ENCODE data around the gene ATXN1.

ATXN1 gene

DNA sequence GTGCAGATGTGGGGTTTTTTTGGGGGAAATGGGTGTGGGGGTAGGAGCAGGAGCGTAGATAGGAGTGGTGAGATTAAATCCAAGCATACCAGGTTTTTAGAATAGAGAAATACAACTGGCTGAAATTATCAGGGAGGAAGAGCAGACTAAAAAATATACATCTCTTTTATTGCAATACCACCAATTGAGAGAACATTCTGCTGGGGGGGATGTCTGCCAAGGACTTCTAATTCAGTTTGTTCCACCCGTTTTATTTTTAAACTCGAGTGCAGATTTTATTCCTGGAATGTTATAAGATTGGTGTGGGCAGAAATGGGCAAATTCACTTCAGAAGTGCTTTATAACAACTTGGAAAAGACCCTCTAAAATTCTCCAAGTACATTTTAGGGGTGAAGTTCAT, 330.2 kb downstream of the ATXN1 start:
- Histone ChIP-seq H3K27ac (ENCODE audit: low read length, poor library complexity, severe bottlenecking) (no peak overlapping the region), H3K4me3 (ENCODE audit: insufficient read depth in 1 of 2, low read depth in 1 of 2, low read length in 2 of 2) (no peak overlapping the region), H2AFZ (ENCODE audit: low read depth, low read length) (no peak overlapping the region), H3K79me1 (replicated peaks; ENCODE audit: low read length, poor library complexity, severe bottlenecking) (peaks cover 11% of the 10 kb centered on the region), H4K8ac (ENCODE audit: low read length) (no peak overlapping the region), H3K9me3 (ENCODE audit: control insufficient read depth, low read length) (no peaks in the 10 kb centered on the region), H3K14ac (ENCODE audit: low read length in 2 of 2) (no peak overlapping the region), H2BK5ac (ENCODE audit: low read depth, low read length, poor library complexity, severe bottlenecking) (no peak overlapping the region), H3K4me1 (ENCODE audit: control insufficient read depth, insufficient read depth, low read depth, low read length) (no peaks in the 10 kb centered on the region), H2BK12ac (ENCODE audit: low read length in 2 of 2) (no peak overlapping the region), H3K23ac (ENCODE audit: low read length in 2 of 2) (no peak overlapping the region), H3K27me3 (ENCODE audit: control insufficient read depth in 1 of 2, insufficient read depth in 1 of 2, low read length in 2 of 2) (no peaks in the 10 kb centered on the region), H2BK15ac (ENCODE audit: low read depth, poor library complexity, severe bottlenecking) (no peak overlapping the region), H3K9ac (ENCODE audit: low read length) (no peak overlapping the region), H3K4ac (ENCODE audit: low read depth in 1 of 2, low read length in 2 of 2) (no peak overlapping the region), H3K18ac (ENCODE audit: low read depth in 1 of 2, low read length in 2 of 2) (no peak overlapping the region), H2BK120ac (ENCODE audit: low read depth, low read length) (no peak overlapping the region), H3K36me3 (ENCODE audit: control insufficient read depth in 1 of 2, insufficient read depth in 2 of 2, low read depth in 1 of 2, low read length in 2 of 2) (peaks cover 6 to 8% of the 10 kb centered on the region in 2 experiments), H3K4me2 (ENCODE audit: low read length, poor library complexity, severe bottlenecking) (no peak overlapping the region), H4K91ac (ENCODE audit: low read length) (no peak overlapping the region), H2AK5ac (ENCODE audit: low read length, severe bottlenecking) (no peak overlapping the region)
- 97% methylated on average over 3 of the region's 3 CpGs for WGBS
- DNase-seq: no peak

DNA sequence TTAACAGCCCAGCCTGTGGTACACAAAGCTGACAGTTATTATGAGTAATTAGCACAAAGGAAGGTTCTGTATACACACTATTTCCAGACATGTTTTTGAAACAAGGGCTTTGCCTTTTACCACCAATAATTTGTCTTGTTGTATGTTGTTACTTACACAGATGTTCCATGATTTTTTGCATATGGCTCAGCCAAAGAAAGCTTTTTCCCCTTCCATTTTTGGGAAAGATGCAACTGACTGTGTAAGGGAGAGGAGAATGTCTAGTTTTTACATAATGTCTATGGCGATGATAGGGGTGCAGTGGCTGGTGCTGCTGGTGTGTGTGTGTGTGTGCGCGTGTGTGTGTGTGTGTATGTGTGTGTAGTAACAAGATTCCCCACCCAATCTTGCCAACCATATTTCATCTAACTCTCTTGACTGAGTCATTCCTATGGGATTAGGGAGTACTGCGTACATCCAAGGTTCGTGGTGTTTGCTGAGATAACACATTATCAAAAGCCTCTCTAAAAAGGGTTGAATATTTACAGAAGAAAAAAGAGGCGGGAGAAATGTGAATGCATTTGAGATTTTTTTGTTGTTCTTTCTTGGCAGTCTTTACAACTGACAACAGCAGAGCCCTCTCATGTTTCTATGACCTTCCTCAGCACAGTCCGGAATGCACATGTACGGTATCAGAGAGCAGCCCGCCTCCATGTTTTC, 330.7 kb downstream of the ATXN1 start:
- Histone ChIP-seq H3K18ac (ENCODE audit: low read depth in 1 of 2, low read length in 2 of 2) (no peak overlapping the region), H2BK120ac (ENCODE audit: low read depth, low read length) (no peak overlapping the region), H2BK5ac (ENCODE audit: low read depth, low read length, poor library complexity, severe bottlenecking) (no peak overlapping the region), H3K4me1 (ENCODE audit: control insufficient read depth, insufficient read depth, low read depth, low read length) (no peaks in the 10 kb centered on the region), H2AFZ (ENCODE audit: low read depth, low read length) (no peak overlapping the region), H4K91ac (ENCODE audit: low read length) (no peak overlapping the region), H2AK5ac (ENCODE audit: low read length, severe bottlenecking) (no peak overlapping the region), H3K23ac (ENCODE audit: low read length in 2 of 2) (no peak overlapping the region), H3K36me3 (ENCODE audit: control insufficient read depth in 1 of 2, insufficient read depth in 2 of 2, low read depth in 1 of 2, low read length in 2 of 2) (peaks cover 8 to 9% of the 10 kb centered on the region in 2 experiments), H3K4ac (ENCODE audit: low read depth in 1 of 2, low read length in 2 of 2) (no peak overlapping the region), H3K4me3 (ENCODE audit: insufficient read depth in 1 of 2, low read depth in 1 of 2, low read length in 2 of 2) (no peak overlapping the region), H3K79me1 (replicated peaks; ENCODE audit: low read length, poor library complexity, severe bottlenecking) (peaks cover 11% of the 10 kb centered on the region), H2BK15ac (ENCODE audit: low read depth, poor library complexity, severe bottlenecking) (no peak overlapping the region), H2BK12ac (ENCODE audit: low read length in 2 of 2) (no peak overlapping the region), H3K27ac (ENCODE audit: low read length, poor library complexity, severe bottlenecking) (no peak overlapping the region), H3K4me2 (ENCODE audit: low read length, poor library complexity, severe bottlenecking) (no peak overlapping the region), H4K8ac (ENCODE audit: low read length) (no peak overlapping the region), H3K14ac (ENCODE audit: low read length in 2 of 2) (no peak overlapping the region), H3K9ac (ENCODE audit: low read length) (no peak overlapping the region), H3K9me3 (ENCODE audit: control insufficient read depth, low read length) (no peaks in the 10 kb centered on the region), H3K27me3 (ENCODE audit: control insufficient read depth in 1 of 2, insufficient read depth in 1 of 2, low read length in 2 of 2) (no peaks in the 10 kb centered on the region)
- no peak for DNase-seq
- 92% methylated on average over 3 of the region's 9 CpGs for WGBS

DNA sequence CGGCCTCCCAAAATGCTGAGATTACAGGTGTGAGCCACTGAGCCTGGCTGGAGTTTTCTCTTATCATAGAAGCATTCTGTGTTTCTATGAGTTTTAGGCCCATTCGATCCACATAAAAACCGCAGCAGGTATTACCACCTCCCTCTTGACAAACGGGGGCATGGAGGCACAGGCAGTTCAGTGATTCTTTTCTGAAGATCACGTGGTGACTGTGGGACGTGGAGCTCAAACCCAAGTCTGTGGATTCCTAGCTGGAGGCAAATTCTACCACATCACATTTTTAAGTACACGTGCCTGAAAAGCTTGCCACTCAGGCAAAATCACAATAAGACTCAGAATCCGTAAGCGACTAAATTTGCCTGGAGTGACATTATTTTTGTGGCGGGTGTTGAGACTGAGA, 331.6 kb downstream of the ATXN1 start:
- H3K27ac ChIP-seq (ENCODE audit: low read length, poor library complexity, severe bottlenecking): no peak overlapping the region
- H2BK15ac ChIP-seq (ENCODE audit: low read depth, poor library complexity, severe bottlenecking): no peak overlapping the region

DNA sequence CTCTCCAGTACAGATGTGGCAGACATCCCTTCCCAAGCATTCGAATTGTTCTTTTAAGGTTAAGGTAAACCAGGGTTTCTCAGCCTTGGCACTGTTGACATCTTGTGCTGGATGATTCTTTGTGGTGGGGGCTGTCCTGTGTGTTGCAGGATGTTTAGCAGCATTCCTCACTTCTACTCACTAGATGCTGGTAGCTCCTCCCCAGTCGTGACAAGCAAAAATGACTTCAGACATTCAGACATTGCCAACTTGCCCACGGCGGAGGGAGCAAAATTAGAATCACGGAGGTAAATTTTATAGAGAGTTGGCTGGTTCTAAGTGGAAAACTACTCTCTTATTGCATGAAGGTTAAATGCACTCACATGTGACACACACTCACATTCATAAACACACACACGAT, 334.1 kb downstream of the ATXN1 start:
- no peak overlapping the region for H3K27ac ChIP-seq (ENCODE audit: low read length, poor library complexity, severe bottlenecking)
- H3K9me3 ChIP-seq (ENCODE audit: control insufficient read depth, low read length): no peaks in the 10 kb centered on the region
- no peak overlapping the region for H2BK120ac ChIP-seq (ENCODE audit: low read depth, low read length)
- no peak overlapping the region for H3K23ac ChIP-seq (ENCODE audit: low read length in 2 of 2)
- H2BK15ac ChIP-seq (ENCODE audit: low read depth, poor library complexity, severe bottlenecking): no peak overlapping the region
- H3K79me1 ChIP-seq (replicated peaks; ENCODE audit: low read length, poor library complexity, severe bottlenecking): peaks cover 7% of the 10 kb centered on the region
- no peak overlapping the region for H2BK5ac ChIP-seq (ENCODE audit: low read depth, low read length, poor library complexity, severe bottlenecking)
- no peak for DNase-seq
- H3K14ac ChIP-seq (ENCODE audit: low read length in 2 of 2): no peak overlapping the region
- H3K4me3 ChIP-seq (ENCODE audit: insufficient read depth in 1 of 2, low read depth in 1 of 2, low read length in 2 of 2): no peak overlapping the region
- H3K4ac ChIP-seq (ENCODE audit: low read depth in 1 of 2, low read length in 2 of 2): no peak overlapping the region
- H3K9ac ChIP-seq (ENCODE audit: low read length): no peak overlapping the region
- no peak overlapping the region for H4K8ac ChIP-seq (ENCODE audit: low read length)
- H2BK12ac ChIP-seq (ENCODE audit: low read length in 2 of 2): no peak overlapping the region
- H2AFZ ChIP-seq (ENCODE audit: low read depth, low read length): no peak overlapping the region
- WGBS: 100% methylated on average over 3 of the region's 6 CpGs
- H3K18ac ChIP-seq (ENCODE audit: low read depth in 1 of 2, low read length in 2 of 2): no peak overlapping the region
- H3K4me2 ChIP-seq (ENCODE audit: low read length, poor library complexity, severe bottlenecking): no peak overlapping the region
- H3K36me3 ChIP-seq (ENCODE audit: control insufficient read depth in 1 of 2, insufficient read depth in 2 of 2, low read depth in 1 of 2, low read length in 2 of 2): peaks cover 3 to 9% of the 10 kb centered on the region in 2 experiments
- no peak overlapping the region for H4K91ac ChIP-seq (ENCODE audit: low read length)
- H3K4me1 ChIP-seq (ENCODE audit: control insufficient read depth, insufficient read depth, low read depth, low read length): no peaks in the 10 kb centered on the region
- H3K27me3 ChIP-seq (ENCODE audit: control insufficient read depth in 1 of 2, insufficient read depth in 1 of 2, low read length in 2 of 2): no peaks in the 10 kb centered on the region
- no peak overlapping the region for H2AK5ac ChIP-seq (ENCODE audit: low read length, severe bottlenecking)

More for the DNA sequence above, 331.6 kb downstream of the ATXN1 start:
- H3K79me1 ChIP-seq (replicated peaks; ENCODE audit: low read length, poor library complexity, severe bottlenecking): peaks cover 11% of the 10 kb centered on the region
- H3K36me3 ChIP-seq (ENCODE audit: control insufficient read depth in 1 of 2, insufficient read depth in 2 of 2, low read depth in 1 of 2, low read length in 2 of 2): peaks cover 3 to 9% of the 10 kb centered on the region in 2 experiments
- H2BK5ac ChIP-seq (ENCODE audit: low read depth, low read length, poor library complexity, severe bottlenecking): no peak overlapping the region
- no peak overlapping the region for H2BK12ac ChIP-seq (ENCODE audit: low read length in 2 of 2)
- H2AK5ac ChIP-seq (ENCODE audit: low read length, severe bottlenecking): no peak overlapping the region
- H3K18ac ChIP-seq (ENCODE audit: low read depth in 1 of 2, low read length in 2 of 2): no peak overlapping the region
- no peaks in the 10 kb centered on the region for H3K27me3 ChIP-seq (ENCODE audit: control insufficient read depth in 1 of 2, insufficient read depth in 1 of 2, low read length in 2 of 2)
- H3K4me1 ChIP-seq (ENCODE audit: control insufficient read depth, insufficient read depth, low read depth, low read length): no peaks in the 10 kb centered on the region
- no peak overlapping the region for H2BK120ac ChIP-seq (ENCODE audit: low read depth, low read length)
- no peak overlapping the region for H4K91ac ChIP-seq (ENCODE audit: low read length)
- no peak overlapping the region for H3K14ac ChIP-seq (ENCODE audit: low read length in 2 of 2)
- no peaks in the 10 kb centered on the region for H3K9me3 ChIP-seq (ENCODE audit: control insufficient read depth, low read length)
- no peak overlapping the region for H3K9ac ChIP-seq (ENCODE audit: low read length)
- H3K4ac ChIP-seq (ENCODE audit: low read depth in 1 of 2, low read length in 2 of 2): no peak overlapping the region
- no peak overlapping the region for H2AFZ ChIP-seq (ENCODE audit: low read depth, low read length)
- no peak for DNase-seq
- no peak overlapping the region for H4K8ac ChIP-seq (ENCODE audit: low read length)
- WGBS: 97% methylated on average over 10 of the region's 10 CpGs
- H3K4me3 ChIP-seq (ENCODE audit: insufficient read depth in 1 of 2, low read depth in 1 of 2, low read length in 2 of 2): no peak overlapping the region
- H3K4me2 ChIP-seq (ENCODE audit: low read length, poor library complexity, severe bottlenecking): no peak overlapping the region
- no peak overlapping the region for H3K23ac ChIP-seq (ENCODE audit: low read length in 2 of 2)
